ENCODE data around the gene POLR3B. TPM values are rescaled to one million over a fixed set of nuclear protein-coding genes. Genes with fewer than 3 reads are reported as not detected.

POLR3B gene
- total RNA-seq, 1 experiment from 2014 or later, result 12.9 TPM

- DNase-seq, result no peak
- no peaks in the 10 kb centered on the region for H3K4me1 ChIP-seq (replicated peaks; ENCODE audit: insufficient read depth)
- H3K36me3 ChIP-seq (ENCODE audit: low read depth), result peaks cover 5% of the 10 kb centered on the region
- BruUV-seq (replicated peaks), result no TSS peak
- no peaks in the 10 kb centered on the region for H3K9me2 ChIP-seq (ENCODE audit: insufficient read depth)
- CTCF ChIA-PET, result no interaction called here
- H3K27ac ChIP-seq, result no peak overlapping the region
- no peak for TF ChIP-seq CTCF (conservative IDR thresholded peaks at IDR 0.05)
- no peaks in the 10 kb centered on the region; the same call in 1 of the 2 replicates for H3F3A ChIP-seq (ENCODE audit: insufficient read depth, low read depth)
- no peak overlapping the region for H3K4me3 ChIP-seq
- H4K20me1 ChIP-seq (ENCODE audit: insufficient read depth), result no peaks in the 10 kb centered on the region
- H2AFZ ChIP-seq, result no peak overlapping the region
- no peaks in the 10 kb centered on the region for H3K9me3 ChIP-seq (ENCODE audit: insufficient read depth, low read depth)
- intact Hi-C loops (cut with micrococcal nuclease; ENCODE audit: unreplicated experiment), result no loop called here
- POLR2A ChIA-PET (ENCODE audit: unreplicated experiment), result no interaction called here
- H3K79me2 ChIP-seq (ENCODE audit: low read depth), result no peaks in the 10 kb centered on the region
- H3K27me3 ChIP-seq (ENCODE audit: insufficient read depth, low read depth), result no peaks in the 10 kb centered on the region
- no peak overlapping the region for H3K4me2 ChIP-seq
These were observed 77.0 kb downstream of the POLR3B start for GRCh38 chr12:106434526-106434925.

GRCh38 chr12:106436164-106436563 lies 78.6 kb downstream of the POLR3B start:
- H3F3A ChIP-seq (ENCODE audit: insufficient read depth, low read depth), result no peaks in the 10 kb centered on the region
- no peak for TF ChIP-seq EZH2 (IDR thresholded peaks at IDR 0.05; ENCODE audit: low read depth)
- no peak for TF ChIP-seq CTCF (conservative IDR thresholded peaks at IDR 0.05)
- intact Hi-C loops (cut with micrococcal nuclease; ENCODE audit: unreplicated experiment), result no loop called here
- peaks cover 5% of the 10 kb centered on the region for H3K36me3 ChIP-seq (ENCODE audit: low read depth)
- CTCF ChIA-PET, result no interaction called here
- DNase-seq, result no peak
- H3K9me2 ChIP-seq (ENCODE audit: insufficient read depth), result no peaks in the 10 kb centered on the region
- no peaks in the 10 kb centered on the region for H3K79me2 ChIP-seq (ENCODE audit: low read depth)
- H3K4me2 ChIP-seq, result no peak overlapping the region
- no peak overlapping the region for H3K27ac ChIP-seq
- no peaks in the 10 kb centered on the region for H3K4me1 ChIP-seq (replicated peaks; ENCODE audit: insufficient read depth)
- no TSS peak for BruUV-seq (replicated peaks)
- H3K4me3 ChIP-seq, result no peak overlapping the region
- no peaks in the 10 kb centered on the region for H4K20me1 ChIP-seq (ENCODE audit: insufficient read depth)
- no peak overlapping the region for H2AFZ ChIP-seq
- H3K9me3 ChIP-seq (ENCODE audit: insufficient read depth, low read depth), result no peaks in the 10 kb centered on the region
- POLR2A ChIA-PET (ENCODE audit: unreplicated experiment), result no interaction called here
- H3K27me3 ChIP-seq (ENCODE audit: insufficient read depth, low read depth), result no peaks in the 10 kb centered on the region

GRCh38 chr12:106442575-106442974 lies 85.0 kb downstream of the POLR3B start:
- H3K27me3 ChIP-seq (ENCODE audit: insufficient read depth, low read depth), result no peaks in the 10 kb centered on the region
- DNase-seq, result no peak
- ChIA-PET CTCF (no interaction called here), POLR2A (ENCODE audit: unreplicated experiment) (no interaction called here)
- H3K9me3 ChIP-seq (ENCODE audit: insufficient read depth, low read depth), result no peaks in the 10 kb centered on the region
- no peaks in the 10 kb centered on the region for H4K20me1 ChIP-seq (ENCODE audit: insufficient read depth)
- intact Hi-C loops (cut with micrococcal nuclease; ENCODE audit: unreplicated experiment), result no loop called here
- H3K4me1 ChIP-seq (replicated peaks; ENCODE audit: insufficient read depth), result no peaks in the 10 kb centered on the region
- no peaks in the 10 kb centered on the region for H3K9me2 ChIP-seq (ENCODE audit: insufficient read depth)
- TF ChIP-seq EZH2 (IDR thresholded peaks at IDR 0.05; ENCODE audit: low read depth), result no peak
- TF ChIP-seq CTCF (conservative IDR thresholded peaks at IDR 0.05), result no peak
- H3K27ac ChIP-seq, result no peak overlapping the region
- no peak overlapping the region for H3K4me3 ChIP-seq
- no peak overlapping the region for H3K4me2 ChIP-seq
- H3F3A ChIP-seq (ENCODE audit: insufficient read depth, low read depth), result no peaks in the 10 kb centered on the region
- no peak overlapping the region for H2AFZ ChIP-seq
- BruUV-seq (replicated peaks), result no TSS peak
- H3K36me3 ChIP-seq (ENCODE audit: low read depth), result no peaks in the 10 kb centered on the region; the same call in 1 of the 2 replicates
- no peaks in the 10 kb centered on the region for H3K79me2 ChIP-seq (ENCODE audit: low read depth)
